ENCODE measurements around the gene PLVAP.
A peak's percentile ranks its signal among the peaks of the same experiment; 100 is the strongest.

PLVAP gene

DNA sequence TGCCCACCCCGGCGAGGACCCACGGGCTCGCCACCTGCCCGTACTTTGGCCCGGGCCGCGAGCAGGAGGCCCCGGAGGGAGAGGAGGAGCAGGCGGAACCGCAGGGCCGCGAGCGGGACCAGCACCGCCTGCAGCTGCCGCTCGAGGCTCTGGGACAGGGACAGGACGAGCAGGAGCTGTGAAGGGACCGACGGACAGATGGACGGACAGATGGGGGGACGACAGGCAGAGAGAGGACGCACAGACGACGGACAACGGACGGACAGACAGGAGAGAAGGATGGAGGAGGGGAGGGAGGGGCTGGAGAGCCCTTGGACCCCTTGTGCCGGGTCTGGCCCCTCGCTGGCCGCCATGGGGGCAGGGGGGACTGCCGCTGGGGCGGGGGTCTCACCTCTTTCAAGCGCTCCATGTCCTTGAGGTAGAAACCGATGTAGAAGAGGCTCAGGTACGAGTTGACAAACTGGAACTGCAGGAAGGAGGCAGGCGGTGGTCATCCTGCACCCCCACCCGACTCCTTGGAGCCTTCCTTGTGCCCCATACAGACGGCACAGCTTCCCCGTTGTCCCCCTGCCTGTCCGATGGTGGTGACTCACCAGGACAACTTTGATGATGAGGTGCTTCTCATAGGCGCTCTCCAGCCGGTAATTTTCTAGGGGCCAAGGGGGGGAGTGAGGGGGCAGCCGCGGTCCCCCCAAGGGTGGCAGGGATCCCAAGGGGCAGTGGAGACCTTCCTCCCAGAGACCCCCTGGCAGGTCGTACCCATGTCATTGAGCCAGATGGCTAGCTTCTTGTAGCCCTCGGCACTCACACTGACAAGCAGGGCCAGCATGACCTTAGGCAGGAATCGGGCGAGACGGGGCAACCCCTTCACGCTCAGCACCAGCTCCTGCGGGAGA, 47.5 kb downstream of the PLVAP start:
- TF ChIP-seq POLR2A (IDR thresholded peaks at IDR 0.05; ENCODE audit: low read length): no peak
- no peak for TF ChIP-seq GATA1 (IDR thresholded peaks at IDR 0.05; ENCODE audit: low read depth, low read length)
- DNase-seq: no peak

DNA sequence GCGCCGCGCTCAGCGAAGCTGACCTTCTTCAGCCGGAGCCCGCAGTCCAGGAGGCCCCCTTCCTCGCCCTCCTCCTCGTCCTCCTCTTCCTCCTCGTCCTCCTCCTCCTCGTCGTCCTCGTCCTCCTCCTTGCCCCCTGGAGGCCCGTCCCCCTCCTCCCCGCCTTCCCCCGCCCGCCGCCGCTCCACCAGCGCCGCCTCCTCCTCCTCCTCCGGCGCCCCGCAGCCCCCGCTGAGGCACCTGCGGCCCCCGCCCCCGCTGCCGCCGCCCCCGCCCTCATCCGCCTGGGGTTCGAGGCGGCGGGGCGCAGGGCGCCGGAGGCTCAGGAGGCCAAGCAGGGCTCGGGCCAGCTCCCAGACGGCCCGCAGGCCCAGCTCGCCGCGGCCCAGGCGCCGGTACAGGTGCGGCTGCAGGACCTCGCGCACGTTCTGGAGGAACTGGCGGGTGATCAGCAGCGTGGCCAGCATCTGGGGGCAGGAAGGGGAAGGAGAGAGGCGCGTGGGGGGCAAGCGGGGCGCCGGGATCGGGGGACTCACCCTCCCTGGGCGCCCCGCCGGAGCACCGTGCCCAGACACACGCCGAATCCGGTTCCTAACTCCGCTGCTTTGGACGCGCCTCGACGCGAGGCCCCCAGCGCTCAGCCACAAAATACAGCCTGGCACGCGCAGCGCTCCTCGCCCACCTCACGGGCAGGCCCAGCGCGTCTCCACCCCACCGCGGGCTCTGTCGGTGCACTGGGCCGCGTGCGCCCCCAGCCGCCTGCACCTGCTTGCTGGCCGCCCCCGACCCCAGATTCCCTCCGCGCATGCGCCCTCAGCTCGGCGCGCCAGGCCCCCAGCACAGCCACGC, 48.4 kb downstream of the PLVAP start:
- no peak for TF ChIP-seq GATA1 (IDR thresholded peaks at IDR 0.05; ENCODE audit: low read depth, low read length)
- no peak for TF ChIP-seq POLR2A (IDR thresholded peaks at IDR 0.05; ENCODE audit: low read length)
- DNase-seq: no peak

DNA sequence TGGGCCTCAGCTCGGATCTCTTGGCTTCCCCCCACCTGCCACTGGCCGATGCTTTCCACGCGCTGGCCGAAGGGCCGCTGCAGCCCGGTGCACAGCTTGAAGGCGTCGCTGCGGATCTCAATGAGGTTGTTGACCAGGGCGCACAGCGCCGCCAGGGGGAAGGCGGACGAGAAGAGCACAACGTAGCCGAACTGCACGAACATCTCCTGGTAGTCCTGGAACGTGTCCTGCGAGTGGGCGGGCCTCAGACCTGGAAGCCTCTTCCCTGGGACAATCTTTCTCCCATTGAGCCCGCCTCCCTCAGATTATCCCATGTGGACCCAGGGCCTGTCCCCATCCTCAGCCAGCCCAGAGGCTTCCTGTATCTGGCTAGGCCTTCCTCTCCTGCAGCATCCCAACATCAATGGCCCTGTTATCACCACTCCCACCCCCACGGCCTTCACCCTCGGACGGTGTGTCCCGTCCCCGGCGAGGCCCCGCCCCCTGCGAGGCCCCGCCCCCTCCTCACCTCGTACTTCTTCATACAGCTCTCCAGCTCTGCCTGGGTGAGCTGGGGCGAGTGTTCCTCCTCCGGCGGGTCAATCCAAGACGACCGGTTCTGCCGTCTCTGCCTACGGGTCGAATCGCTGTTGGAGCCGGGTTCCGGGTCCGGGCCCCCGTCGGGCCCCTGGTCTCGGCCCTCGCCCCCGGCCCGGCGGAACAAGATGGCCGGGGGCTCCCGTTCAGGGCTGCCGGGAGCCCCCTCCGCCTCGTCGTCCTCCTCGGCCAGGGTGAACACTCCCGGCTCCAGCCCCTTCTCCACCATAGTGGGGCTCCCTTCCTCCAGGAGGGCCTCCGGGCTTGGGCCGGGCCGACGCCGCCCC, 49.3 kb downstream of the PLVAP start:
- DNase-seq: peak in 1 of 2 experiments; percentile 64
- TF ChIP-seq POLR2A (IDR thresholded peaks at IDR 0.05; ENCODE audit: low read length): no peak

DNA sequence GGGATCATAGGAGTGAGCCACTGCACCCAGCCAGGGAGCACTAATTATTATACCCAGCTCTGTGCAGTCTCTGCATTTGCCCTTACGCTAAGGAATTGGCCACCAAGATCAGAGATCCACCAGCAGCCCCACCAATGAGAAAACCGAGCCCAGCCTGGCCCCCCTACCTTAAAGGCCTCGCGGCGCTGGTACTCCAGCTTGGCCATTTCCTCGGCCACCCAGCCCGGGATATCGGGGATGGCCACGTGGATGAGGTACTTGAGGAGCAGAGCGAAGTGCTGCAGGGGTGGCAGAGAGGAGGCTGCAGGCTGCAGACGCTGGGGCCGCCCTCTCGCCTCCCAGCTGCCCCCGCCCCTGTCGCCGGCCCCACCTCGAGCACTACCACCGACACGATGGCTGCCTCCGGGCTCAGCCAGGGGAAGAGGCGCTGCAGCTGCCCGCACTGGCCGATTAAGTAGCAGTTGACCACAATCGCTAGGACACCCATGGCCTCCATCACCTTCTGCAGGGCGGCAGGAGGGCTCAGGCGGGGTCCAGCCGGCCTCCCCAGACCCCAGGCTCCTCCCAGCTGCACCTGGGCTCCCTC, 50.0 kb downstream of the PLVAP start:
- TF ChIP-seq GATA1 (IDR thresholded peaks at IDR 0.05; ENCODE audit: low read depth, low read length) (no peak), POLR2A (IDR thresholded peaks at IDR 0.05; ENCODE audit: low read length) (no peak)
- DNase-seq: no peak

DNA sequence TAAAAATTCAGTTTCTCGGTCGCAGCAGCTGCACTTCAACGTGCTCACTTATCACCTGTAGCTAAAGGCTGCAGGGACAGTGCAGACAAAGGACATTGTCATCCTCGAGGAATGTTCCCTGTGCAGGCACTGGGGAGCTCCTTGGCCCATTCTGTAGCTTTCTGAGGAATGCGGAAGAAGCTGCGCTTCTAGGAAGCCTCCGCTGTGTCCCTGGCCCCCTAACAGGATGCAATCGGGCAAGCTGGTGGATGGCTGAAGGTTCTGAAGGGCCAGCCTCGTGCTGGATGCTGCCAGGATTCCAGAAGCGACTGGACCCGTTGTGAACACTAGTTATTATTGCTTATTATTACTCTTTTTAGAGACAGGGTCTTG, 50.6 kb downstream of the PLVAP start:
- no peak for TF ChIP-seq GATA1 (IDR thresholded peaks at IDR 0.05; ENCODE audit: low read depth, low read length)
- no peak for TF ChIP-seq POLR2A (IDR thresholded peaks at IDR 0.05; ENCODE audit: low read length)
- no peak for DNase-seq

DNA sequence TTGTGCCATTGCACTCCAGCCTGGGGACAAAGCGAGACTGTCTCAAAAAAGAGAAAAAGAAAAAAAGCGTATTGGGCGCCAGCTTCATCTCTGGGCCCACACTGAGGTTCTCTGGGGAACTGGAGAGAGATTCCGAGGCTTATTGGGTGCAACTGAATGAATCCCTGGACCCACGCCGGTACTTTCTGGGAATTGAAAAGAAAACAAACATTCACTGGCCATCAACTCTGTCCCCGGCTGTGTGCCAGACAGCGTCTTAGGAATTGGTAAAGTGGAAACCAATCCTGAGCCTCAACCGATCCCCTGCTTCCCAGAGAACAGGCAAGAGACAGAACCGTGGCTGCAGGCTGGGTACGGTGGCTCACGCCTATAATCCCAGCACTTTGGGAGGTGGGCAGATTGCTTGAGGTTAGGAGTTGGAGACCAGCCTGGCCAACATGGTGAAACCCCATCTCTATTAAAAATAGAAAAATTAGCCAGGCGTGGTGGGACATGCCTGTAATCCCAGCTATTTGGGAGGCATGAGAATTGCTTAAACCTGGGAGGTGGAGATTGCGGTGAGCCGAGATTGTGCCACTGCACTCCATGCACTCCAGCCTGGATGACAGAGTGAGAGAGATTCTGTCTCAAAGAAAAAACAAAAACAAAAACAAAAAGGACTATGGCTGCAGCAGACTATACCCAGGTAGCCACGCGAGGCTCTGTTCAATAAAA, 51.1 kb downstream of the PLVAP start:
- no peak for DNase-seq

DNA sequence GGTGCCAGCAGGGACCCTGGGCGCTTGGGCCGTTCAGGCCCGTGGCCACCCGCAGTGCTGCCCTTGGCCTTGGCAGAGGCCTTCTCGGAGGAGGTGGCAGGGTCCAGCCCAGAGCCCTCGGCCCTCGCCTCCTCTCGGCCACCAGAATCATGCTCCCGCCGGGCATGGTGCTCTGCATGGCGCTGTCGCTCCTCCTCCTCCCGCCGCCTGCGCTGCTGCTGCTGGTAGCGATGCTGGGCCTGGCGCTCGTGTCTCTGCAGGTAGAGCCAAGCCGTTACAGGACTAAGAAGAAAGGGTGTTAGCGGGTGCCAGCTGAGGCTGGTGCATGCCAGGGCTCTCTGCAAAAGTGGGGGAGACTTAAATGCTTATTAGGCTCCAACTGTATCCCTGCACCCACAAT, 52.0 kb downstream of the PLVAP start:
- DNase-seq: no peak
- TF ChIP-seq GATA1 (IDR thresholded peaks at IDR 0.05; ENCODE audit: low read depth, low read length): no peak
- TF ChIP-seq POLR2A (IDR thresholded peaks at IDR 0.05; ENCODE audit: low read length): no peak

More for the DNA sequence above, 51.1 kb downstream of the PLVAP start:
- TF ChIP-seq GATA1 (IDR thresholded peaks at IDR 0.05; ENCODE audit: low read depth, low read length) (no peak), POLR2A (IDR thresholded peaks at IDR 0.05; ENCODE audit: low read length) (no peak)

DNA sequence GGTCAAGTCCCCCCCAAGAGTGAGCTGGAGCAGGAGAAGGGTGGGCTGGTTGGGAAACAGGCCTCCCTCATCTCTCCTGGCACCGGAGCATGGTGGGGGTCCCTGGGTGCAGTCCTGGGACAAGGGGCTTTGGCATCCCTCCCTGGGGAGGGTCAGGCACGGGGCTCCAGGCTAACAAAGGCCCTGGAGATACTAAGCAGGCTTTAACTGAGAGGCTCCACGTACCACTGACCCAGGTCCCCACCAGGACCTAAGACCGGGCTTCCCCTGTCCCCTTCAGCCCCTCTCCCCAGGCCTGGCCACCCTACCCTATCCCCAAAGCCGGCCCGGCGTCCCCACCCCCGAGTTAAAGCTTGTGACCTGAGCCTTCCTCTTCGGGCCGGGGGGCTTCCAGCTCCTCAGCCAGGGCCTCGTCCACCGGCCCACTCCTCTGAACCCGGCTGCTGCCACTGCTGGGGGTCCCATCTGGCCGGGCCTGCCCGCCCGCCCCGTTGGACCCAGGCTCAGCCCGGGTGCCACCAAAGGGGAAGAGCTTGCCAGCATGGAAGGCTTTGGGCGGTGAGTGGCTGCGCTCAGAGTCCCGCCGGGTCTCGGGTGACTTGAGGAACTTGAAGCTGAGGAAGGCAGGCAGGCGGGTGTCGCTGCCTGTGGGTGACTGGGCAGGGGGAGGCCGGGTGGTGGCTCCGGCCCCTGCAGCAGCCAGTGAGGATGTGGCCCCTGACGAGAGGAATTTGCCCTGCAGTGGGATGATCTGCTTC, 52.6 kb downstream of the PLVAP start:
- no peak for TF ChIP-seq POLR2A (IDR thresholded peaks at IDR 0.05; ENCODE audit: low read length)
- no peak for TF ChIP-seq GATA1 (IDR thresholded peaks at IDR 0.05; ENCODE audit: low read depth, low read length)
- DNase-seq: no peak

DNA sequence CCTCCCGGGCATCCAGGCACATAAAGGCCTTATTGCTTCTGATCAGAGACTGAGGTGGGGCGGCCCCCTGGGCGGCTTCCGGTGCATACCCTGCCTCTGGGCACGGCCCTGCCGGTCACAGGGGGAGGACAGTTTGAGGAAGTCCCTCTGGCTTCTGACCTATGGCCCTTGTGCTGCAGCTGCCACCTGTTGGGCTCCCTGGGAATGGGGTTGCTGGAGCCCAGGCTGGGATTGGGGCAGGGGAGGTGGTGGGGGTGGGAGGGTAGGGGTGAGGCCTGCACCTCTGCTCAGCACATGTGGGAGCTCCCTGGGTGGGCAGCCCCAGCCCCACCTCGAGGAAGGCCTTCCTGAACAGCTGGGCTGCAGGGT, 53.2 kb downstream of the PLVAP start:
- no peak for DNase-seq
- TF ChIP-seq GATA1 (IDR thresholded peaks at IDR 0.05; ENCODE audit: low read depth, low read length) (no peak), POLR2A (IDR thresholded peaks at IDR 0.05; ENCODE audit: low read length) (no peak)

DNA sequence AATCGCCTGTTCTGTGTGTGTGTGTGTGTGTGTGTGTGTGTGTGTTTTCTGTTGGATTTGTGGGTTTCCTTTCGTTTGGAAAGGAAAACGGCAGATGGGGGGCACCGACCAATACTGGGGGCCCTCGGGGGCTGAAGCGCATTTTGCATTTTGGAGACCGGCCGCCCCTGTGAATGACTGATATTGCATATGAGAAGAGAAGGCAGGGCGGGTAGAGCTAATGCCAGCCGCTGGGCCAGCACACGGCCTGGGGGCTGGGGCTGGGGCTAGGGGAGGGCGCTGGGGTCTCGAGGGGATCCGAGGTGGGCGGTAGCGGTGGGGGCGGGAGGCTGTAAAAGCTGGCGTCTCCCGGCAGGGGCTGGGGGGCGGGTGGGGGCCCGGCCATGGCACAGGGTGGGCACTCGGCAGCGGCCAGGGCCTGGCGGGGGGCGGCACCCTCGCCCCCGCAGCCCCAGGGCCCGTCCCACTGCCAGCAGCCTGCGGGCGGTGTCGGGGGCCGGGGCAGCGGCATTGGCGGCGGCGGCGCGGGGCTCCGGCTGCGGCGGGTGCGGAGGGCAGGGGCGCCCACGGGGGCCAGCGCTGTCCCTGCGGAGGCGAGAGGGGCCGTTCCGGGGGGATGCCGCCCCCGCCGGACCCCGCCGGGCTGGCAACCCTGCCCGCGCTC, 53.7 kb downstream of the PLVAP start:
- no peak for DNase-seq
- TF ChIP-seq GATA1 (IDR thresholded peaks at IDR 0.05; ENCODE audit: low read depth, low read length): no peak
- no peak for TF ChIP-seq POLR2A (IDR thresholded peaks at IDR 0.05; ENCODE audit: low read length)

DNA sequence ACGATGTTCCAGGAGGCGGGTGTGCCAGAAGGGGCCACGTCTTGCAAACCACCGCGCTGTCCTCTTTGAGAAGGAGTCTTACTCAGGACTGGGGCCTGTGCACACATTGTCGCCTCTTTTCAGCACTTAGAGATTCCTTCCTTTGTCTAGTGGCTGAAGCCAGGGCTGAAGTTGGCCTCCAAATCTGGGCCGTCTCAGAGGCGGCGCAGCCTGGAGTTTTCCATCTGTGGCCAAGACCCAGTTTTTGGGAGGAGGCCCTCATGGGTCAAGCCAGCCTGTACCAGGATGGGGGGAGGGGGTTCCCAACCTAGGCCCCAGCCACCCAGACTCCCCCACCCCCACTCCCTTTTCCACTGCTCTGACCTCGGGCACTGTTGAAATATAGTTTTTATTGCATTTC, 54.3 kb downstream of the PLVAP start:
- TF ChIP-seq GATA1 (IDR thresholded peaks at IDR 0.05; ENCODE audit: low read depth, low read length): no peak
- TF ChIP-seq POLR2A (IDR thresholded peaks at IDR 0.05; ENCODE audit: low read length): no peak
- no peak for DNase-seq

Data from erythroblast (primary cell).